H1 (cell line): ENCODE measurements around the gene TMEM117. TPM values are rescaled to one million over a fixed set of nuclear protein-coding genes. Genes with fewer than 3 reads are reported as not detected.

Experiments
- ATF2 ChIP-seq: IDR thresholded peaks from 2 replicates; pipeline ENCODE4 v1.6.1; 2012; ENCODE audit warnings: low read length, inconsistent platforms
- CHD7 ChIP-seq: fragments of 300-600 bp; sonication (generic); IDR thresholded peaks from 2 replicates; pipeline ENCODE4 v1.7.1; 2012; ENCODE audit warnings: low read length, moderate library complexity, mild to moderate bottlenecking, inconsistent platforms; ENCODE audit not compliant: insufficient replicate concordance
- CTBP2 ChIP-seq: IDR thresholded peaks from 2 replicates; pipeline ENCODE4 v1.7.0; 2011; ENCODE audit warnings: borderline replicate concordance, mild to moderate bottlenecking, moderate library complexity, mixed read lengths, low read length; ENCODE audit not compliant: insufficient read depth, insufficient read length
- EZH2 ChIP-seq: fragments of 200-600 bp; sonication (generic); IDR thresholded peaks from 2 replicates; pipeline ENCODE4 v1.7.1; 2012; ENCODE audit warnings: low read depth, mild to moderate bottlenecking, moderate library complexity, low read length, inconsistent platforms; ENCODE audit not compliant: severe bottlenecking
- USF2 ChIP-seq: IDR thresholded peaks from 2 replicates; pipeline ENCODE4 v1.6.1; 2011; ENCODE audit warnings: low read length, improper control_type of control experiment
- polyA plus RNA-seq, 7 experiments: library from polyadenylated mRNA; depleted of rRNA in 3 of 7; stranded (reverse) in 5 of 7; unstranded in 2 of 7; fragments of >200 nt in 5 of 7; fragments of 200-250 nt in 2 of 7; gene quantifications; 1 replicate in 5 of 7; 2 replicates in 1 of 7; 4 replicates in 1 of 7; pipeline versions ENCODE4 v1.2.1 to v1.2.3, GENCODE V29; 2011 to 2013; ENCODE audit warnings: missing spikeins in 2 of 7, mixed read lengths in 2 of 7
- total RNA-seq: library from RNA; stranded (reverse); fragmentation: NEBNext Ultra II Directional; extraction: Animal tissue kit (Norgen Biotek cat#: 25700); gene quantifications from 2 replicates; pipeline ENCODE4 v1.2.1, GENCODE V29; 2021

The TMEM117 gene
- total and polyA plus RNA-seq, 2 of the 8 experiments (the other 6 are each of a cell fraction or from before 2014, with no cell fraction given) = 0.80 to 1.4 TPM

- TF ChIP-seq ATF2 = no peak
- TF ChIP-seq CTBP2 = no peak
- TF ChIP-seq USF2 = no peak
- no peak for TF ChIP-seq EZH2
- no peak for TF ChIP-seq CHD7
Observed at GRCh38 chr12:43942379-43942778, 106.5 kb downstream of the TMEM117 start (continued).
